PC-9 (cell line): ENCODE measurements around the gene CYP2F1. TPM values are rescaled to one million over a fixed set of nuclear protein-coding genes. Genes with fewer than 3 reads are reported as not detected.
"Not testable (repeated sequence)": the region's sequence is repeated elsewhere in the genome, so short reads cannot be mapped to it uniquely, and the experiment has no call there.

Experiments used
- BruUV-seq: library from RNA; stranded (reverse); fragments of 400-500 nt; replicated peaks from 2 replicates; lab custom pipeline; 2021; lab: Mats Ljungman, UMichigan
- CTCF ChIA-PET: fragments of 300-600 bp; sonication (Branson Sonifier 250); formaldehyde crosslinking; loops from one replicate; lab custom pipeline; 2022; ENCODE audit warnings: antibody characterized with exemption; lab: Charles Lee
- POLR2A ChIA-PET: fragments of 300-600 bp; sonication (Branson Sonifier 250); formaldehyde crosslinking; loops from one replicate; lab custom pipeline; 2022; ENCODE audit warnings: antibody characterized with exemption; ENCODE audit not compliant: unreplicated experiment; lab: Charles Lee
- DNase-seq, 2 experiments: peaks; one replicate each; pipeline versions ENCODE4 v3.0.0 to v3.0.0-alpha.2; 2015 to 2022; ENCODE audit warnings: mixed read lengths in 1 of 2
- H2AFZ ChIP-seq: fragments of 200-600 bp; sonication (generic); 2 replicates; pipeline ENCODE4 v1.8.1; 2017; ENCODE audit warnings: antibody characterized with exemption
- H3F3A ChIP-seq: fragments of 200-600 bp; sonication (generic); 2 replicates; pipeline ENCODE4 v1.8.1; 2017; ENCODE audit warnings: antibody characterized with exemption, mild to moderate bottlenecking, low read depth; ENCODE audit not compliant: insufficient read depth
- H3K27ac ChIP-seq: fragments of 200-600 bp; sonication (generic); 2 replicates; pipeline ENCODE4 v1.6.1; 2016; ENCODE audit warnings: mixed run types
- H3K27me3 ChIP-seq: fragments of 200-600 bp; sonication (generic); 2 replicates; pipeline ENCODE4 v1.6.1; 2016; ENCODE audit warnings: low read depth, mixed run types; ENCODE audit not compliant: insufficient read depth
- H3K36me3 ChIP-seq: fragments of 200-600 bp; sonication (generic); 2 replicates; pipeline ENCODE4 v1.6.1; 2016; ENCODE audit warnings: low read depth, mixed run types
- H3K4me1 ChIP-seq: fragments of 200-600 bp; sonication (generic); replicated peaks from 2 replicates; pipeline ENCODE4 v1.6.1; 2016; ENCODE audit warnings: mixed run types; ENCODE audit not compliant: insufficient read depth
- H3K4me2 ChIP-seq: fragments of 200-600 bp; sonication (generic); 2 replicates; pipeline ENCODE4 v1.6.1; 2017; ENCODE audit warnings: mixed run types
- H3K4me3 ChIP-seq: fragments of 200-600 bp; sonication (generic); 2 replicates; pipeline ENCODE4 v1.6.1; 2016; ENCODE audit warnings: mixed run types
- H3K79me2 ChIP-seq: fragments of 200-600 bp; sonication (generic); 2 replicates; pipeline ENCODE4 v1.6.1; 2017; ENCODE audit warnings: low read depth, mixed run types
- H3K9me2 ChIP-seq: fragments of 200-600 bp; sonication (generic); 2 replicates; pipeline ENCODE4 v1.8.1; 2017; ENCODE audit warnings: mild to moderate bottlenecking; ENCODE audit not compliant: insufficient read depth
- H3K9me3 ChIP-seq: fragments of 200-600 bp; sonication (generic); 2 replicates; pipeline ENCODE4 v1.8.1; 2016; ENCODE audit warnings: low read depth; ENCODE audit not compliant: insufficient read depth
- H4K20me1 ChIP-seq: fragments of 200-600 bp; sonication (generic); 2 replicates; pipeline ENCODE4 v1.8.1; 2017; ENCODE audit not compliant: insufficient read depth
- CTCF ChIP-seq: fragments of 200-600 bp; sonication (generic); conservative IDR thresholded peaks from 2 replicates; pipeline ENCODE4 v1.6.1; 2017; ENCODE audit warnings: mixed run types, antibody characterized with exemption, mild to moderate bottlenecking, moderate library complexity
- EZH2 ChIP-seq: fragments of 200-600 bp; sonication (generic); IDR thresholded peaks from 2 replicates; pipeline ENCODE4 v1.8.0; 2017; ENCODE audit warnings: antibody characterized with exemption, low read depth
- intact Hi-C: fragments of 100-400 bp; cut with micrococcal nuclease; formaldehyde crosslinking; loops from one replicate; pipeline ENCODE4 v1.10.0; 2022; ENCODE audit not compliant: unreplicated experiment
- total RNA-seq: library from RNA; stranded (reverse); gene quantifications from 2 replicates; pipeline ENCODE4 v1.2.3, GENCODE V29; 2021

CYP2F1 gene
- total RNA-seq, 1 experiment from 2014 or later = not detected

GRCh38 chr19:41111750-41112295 lies 2.4 kb upstream of the CYP2F1 start:
- Histone ChIP-seq H3K36me3 (no peaks in the 10 kb centered on the region), H3K4me3 (no peak overlapping the region), H3K4me1 (peaks cover 4% of the 10 kb centered on the region; the same call in 1 of the 2 replicates), H3K27ac (no peak overlapping the region), H3K9me2 (no peaks in the 10 kb centered on the region), H3K27me3 (0 out of 2 replicates have a peak, but pooled peaks cover 3% of the 10 kb centered on the region), H3K79me2 (no peaks in the 10 kb centered on the region), H3F3A (no peaks in the 10 kb centered on the region), H2AFZ (no peak overlapping the region), H4K20me1 (no peaks in the 10 kb centered on the region), H3K9me3 (no peaks in the 10 kb centered on the region), H3K4me2 (no peak overlapping the region)
- CTCF ChIA-PET = interaction anchor here (0.6 kb wide), 1 partner anchor 46 kb away, joined by 4 read pairs; no protein-coding TSS in a partner anchor
- DNase-seq = no peak
- intact Hi-C loops = no loop called here
- no peak for TF ChIP-seq CTCF
- no peak for TF ChIP-seq EZH2
- POLR2A ChIA-PET = no interaction called here
- no TSS peak for BruUV-seq

- no peak overlapping the region for H3K4me3 ChIP-seq
- no peaks in the 10 kb centered on the region for H3F3A ChIP-seq
- intact Hi-C loops = no loop called here
- no peaks in the 10 kb centered on the region for H3K9me2 ChIP-seq
- H3K36me3 ChIP-seq = no peaks in the 10 kb centered on the region
- no peaks in the 10 kb centered on the region for H3K79me2 ChIP-seq
- no peak overlapping the region for H2AFZ ChIP-seq
- H3K9me3 ChIP-seq = no peaks in the 10 kb centered on the region
- peaks cover 4% of the 10 kb centered on the region; the same call in 1 of the 2 replicates for H3K4me1 ChIP-seq
- H3K4me2 ChIP-seq = no peak overlapping the region
- ChIA-PET CTCF (no interaction called here), POLR2A (no interaction called here)
- H3K27me3 ChIP-seq = 0 out of 2 replicates have a peak, but pooled peaks cover 3% of the 10 kb centered on the region
- no TSS peak for BruUV-seq
- no peaks in the 10 kb centered on the region for H4K20me1 ChIP-seq
- TF ChIP-seq CTCF (no peak), EZH2 (no peak)
- DNase-seq = peak in 1 of 2 experiments; percentile 60
- no peak overlapping the region for H3K27ac ChIP-seq
Measured at GRCh38 chr19:41112728-41113290, 1.4 kb upstream of the CYP2F1 start.

GRCh38 chr19:41116261-41116660 lies 2.0 kb downstream of the CYP2F1 start:
- intact Hi-C loops = no loop called here
- Histone ChIP-seq H2AFZ (no peak overlapping the region), H3K4me2 (no peak overlapping the region), H3K9me2 (no peaks in the 10 kb centered on the region), H3K4me3 (no peak overlapping the region), H3K79me2 (no peaks in the 10 kb centered on the region), H3K4me1 (peaks cover 4% of the 10 kb centered on the region; the same call in 1 of the 2 replicates), H3K9me3 (no peaks in the 10 kb centered on the region), H3K36me3 (no peaks in the 10 kb centered on the region), H3K27me3 (0 out of 2 replicates have a peak, but pooled peaks cover 3% of the 10 kb centered on the region), H4K20me1 (no peaks in the 10 kb centered on the region), H3F3A (no peaks in the 10 kb centered on the region; the same call in 1 of the 2 replicates), H3K27ac (no peak overlapping the region)
- CTCF ChIA-PET = interaction anchor here (0.6 kb wide), 1 partner anchor 137 kb away, joined by 3 read pairs; no protein-coding TSS in a partner anchor
- POLR2A ChIA-PET = no interaction called here
- BruUV-seq = no TSS peak
- TF ChIP-seq CTCF (no peak), EZH2 (no peak)
- DNase-seq = no peak

GRCh38 chr19:41120929-41121911 lies 7.0 kb downstream of the CYP2F1 start:
- H3K4me2 ChIP-seq, DNase-seq, H2AFZ ChIP-seq, H3K4me1 ChIP-seq, H4K20me1 ChIP-seq, intact Hi-C loops, H3K27ac ChIP-seq, H3K4me3 ChIP-seq, H3K79me2 ChIP-seq, H3F3A ChIP-seq, BruUV-seq, H3K36me3 ChIP-seq, H3K27me3 ChIP-seq, H3K9me3 ChIP-seq, H3K9me2 ChIP-seq: not testable (repeated sequence)
- ChIA-PET CTCF (interaction anchor here (0.6 kb wide), 1 partner anchor 486 kb away, joined by 10 read pairs; no protein-coding TSS in a partner anchor), POLR2A (interaction anchor here (0.6 kb wide), 1 partner anchor 343 kb away, joined by 14 read pairs; the partner anchor contains the start of gene RAB4B)
